SK-N-SH (cell line): ENCODE data around the gene BOD1. TPM values are rescaled to one million over a fixed set of nuclear protein-coding genes. Genes with fewer than 3 reads are reported as not detected.
"Not testable (repeated sequence)": the region's sequence is repeated elsewhere in the genome, so short reads cannot be mapped to it uniquely, and the experiment has no call there.

Experiments used
- CTCF ChIA-PET: fragments of 300-600, 350-600 bp; formaldehyde crosslinking; extraction: SDS; loops from one replicate; lab custom pipeline; 2021; lab: Yijun Ruan, JAX
- POLR2A ChIA-PET: fragments of 350-600 bp; sonication (Branson Sonifier 250); formaldehyde crosslinking; extraction: SDS; loops from one replicate; lab custom pipeline; 2020; ENCODE audit warnings: antibody characterized with exemption, inconsistent platforms; lab: Yijun Ruan, JAX
- DNase-seq: peaks from one replicate; pipeline ENCODE4 v3.0.0; 2012
- H2AFZ ChIP-seq: fragments of 200-600 bp; sonication (generic); 2 replicates; pipeline ENCODE4 v1.8.1; 2016; ENCODE audit warnings: antibody characterized with exemption, mild to moderate bottlenecking, low read depth
- H3F3A ChIP-seq: fragments of 200-600 bp; sonication (generic); replicated peaks from 2 replicates; pipeline ENCODE3; 2016; ENCODE audit warnings: antibody characterized with exemption, mild to moderate bottlenecking; ENCODE audit not compliant: insufficient read depth
- H3K27ac ChIP-seq, 2 experiments: fragments of 200-500 bp in 1 of 2; fragments of 200-600 bp in 1 of 2; sonication (Bioruptor generic) in 1 of 2; sonication (generic), shearing (Covaris generic) in 1 of 2; 2 replicates each; pipeline versions ENCODE4 v1.5.1 to v1.6.1; 2014 to 2016; ENCODE audit warnings: low read depth in 2 of 2, inconsistent platforms in 1 of 2, low read length in 1 of 2, mild to moderate bottlenecking in 1 of 2, mixed read lengths in 1 of 2
- H3K27me3 ChIP-seq: fragments of 200-600 bp; sonication (generic), shearing (Covaris generic); 2 replicates; pipeline ENCODE4 v1.6.1; 2016; ENCODE audit warnings: mixed run types; ENCODE audit not compliant: insufficient read depth
- H3K36me3 ChIP-seq, 2 experiments: fragments of 200-500 bp in 1 of 2; fragments of 200-600 bp in 1 of 2; sonication (Bioruptor generic) in 1 of 2; sonication (generic) in 1 of 2; replicated peaks in 1 of 2; 2 replicates each; pipeline versions ENCODE3 to v1.5.1; 2014 to 2016; ENCODE audit warnings: low read length in 1 of 2, mild to moderate bottlenecking in 1 of 2; ENCODE audit not compliant: insufficient read depth in 2 of 2, control insufficient read depth in 1 of 2
- H3K4me1 ChIP-seq, 2 experiments: fragments of 200-500 bp in 1 of 2; fragments of 200-600 bp in 1 of 2; sonication (Bioruptor generic) in 1 of 2; sonication (generic), shearing (Covaris generic) in 1 of 2; 2 replicates each; pipeline versions ENCODE4 v1.5.1 to v1.6.1; 2014 to 2016; ENCODE audit warnings: low read depth in 1 of 2, low read length in 1 of 2, mixed run types in 1 of 2; ENCODE audit not compliant: insufficient read depth in 2 of 2, control insufficient read depth in 1 of 2
- H3K4me2 ChIP-seq: fragments of 200-600 bp; sonication (generic), shearing (Covaris generic); 2 replicates; pipeline ENCODE4 v1.6.1; 2017; ENCODE audit warnings: mixed run types
- H3K4me3 ChIP-seq, 2 experiments: fragments of 200-500 bp in 1 of 2; fragments of 200-600 bp in 1 of 2; sonication (Bioruptor generic) in 1 of 2; sonication (generic), shearing (Covaris generic) in 1 of 2; 2 replicates each; pipeline versions ENCODE4 v1.5.1 to v1.8.1; 2014 to 2016; ENCODE audit warnings: low read depth in 2 of 2, inconsistent platforms in 1 of 2, low read length in 1 of 2, mild to moderate bottlenecking in 1 of 2, mixed read lengths in 1 of 2, moderate library complexity in 1 of 2
- H3K79me2 ChIP-seq: fragments of 200-600 bp; sonication (generic); 2 replicates; pipeline ENCODE4 v1.8.1; 2017; ENCODE audit warnings: mild to moderate bottlenecking; ENCODE audit not compliant: insufficient read depth
- H3K9ac ChIP-seq: fragments of 200-600 bp; sonication (generic); 2 replicates; pipeline ENCODE4 v1.6.1; 2017; ENCODE audit warnings: mixed run types
- H3K9me2 ChIP-seq: fragments of 200-600 bp; sonication (generic); 2 replicates; pipeline ENCODE4 v1.6.1; 2017; ENCODE audit warnings: mixed run types
- H3K9me3 ChIP-seq: fragments of 200-600 bp; sonication (generic); 2 replicates; pipeline ENCODE4 v1.6.1; 2017; ENCODE audit warnings: mixed run types, mild to moderate bottlenecking, moderate library complexity
- H4K20me1 ChIP-seq: fragments of 200-600 bp; sonication (generic); 2 replicates; pipeline ENCODE4 v1.6.1; 2017; ENCODE audit warnings: mild to moderate bottlenecking, mixed run types; ENCODE audit not compliant: insufficient read depth
- CHD2 ChIP-seq: fragments of 150-350 bp; IDR thresholded peaks from 2 replicates; pipeline ENCODE4 v1.6.1; 2018; ENCODE audit warnings: low read length; ENCODE audit not compliant: partially characterized antibody
- ELF1 ChIP-seq: IDR thresholded peaks from 2 replicates; pipeline ENCODE4 v1.4.0; 2012
- EZH2phosphoT487 ChIP-seq: fragments of 200-600 bp; sonication (generic); IDR thresholded peaks from 2 replicates; pipeline ENCODE4 v1.6.1; 2017; ENCODE audit warnings: low read depth, mixed run types, mild to moderate bottlenecking, antibody characterized with exemption, moderate library complexity, borderline replicate concordance
- FOSL2 ChIP-seq: IDR thresholded peaks from 2 replicates; pipeline ENCODE4 v1.4.0; 2012; ENCODE audit warnings: low read depth, mild to moderate bottlenecking, moderate library complexity, borderline replicate concordance
- FOXM1 ChIP-seq: IDR thresholded peaks from 2 replicates; pipeline ENCODE4 v1.4.0; 2012; ENCODE audit warnings: low read depth, mild to moderate bottlenecking
- JUND ChIP-seq: IDR thresholded peaks from 2 replicates; pipeline ENCODE4 v1.4.0; 2012
- MAX ChIP-seq: IDR thresholded peaks from 2 replicates; pipeline ENCODE4 v1.4.0; 2012; ENCODE audit warnings: low read depth
- MEF2A ChIP-seq: IDR thresholded peaks from 2 replicates; pipeline ENCODE4 v1.4.0; 2012; ENCODE audit warnings: low read depth, borderline replicate concordance
- NFIC ChIP-seq: IDR thresholded peaks from 2 replicates; pipeline ENCODE4 v1.4.0; 2012; ENCODE audit warnings: borderline replicate concordance
- NRF1 ChIP-seq: IDR thresholded peaks from 2 replicates; pipeline ENCODE4 v1.6.1; 2012; ENCODE audit warnings: low read depth, mild to moderate bottlenecking, low read length
- POLR2AphosphoS5 ChIP-seq: IDR thresholded peaks from 2 replicates; pipeline ENCODE4 v1.6.1; 2012; ENCODE audit warnings: low read depth, low read length
- RFX5 ChIP-seq: IDR thresholded peaks from 2 replicates; pipeline ENCODE4 v1.6.1; 2012; ENCODE audit warnings: mild to moderate bottlenecking, improper control_type of control experiment, low read length
- RXRA ChIP-seq: IDR thresholded peaks from 2 replicates; pipeline ENCODE4 v1.4.0; 2012; ENCODE audit warnings: low read depth, mild to moderate bottlenecking, borderline replicate concordance
- SIN3A ChIP-seq: IDR thresholded peaks from 2 replicates; pipeline ENCODE4 v1.6.1; 2012; ENCODE audit warnings: low read depth, mild to moderate bottlenecking, low read length, moderate library complexity, borderline replicate concordance
- SMC3 ChIP-seq: IDR thresholded peaks from 2 replicates; pipeline ENCODE4 v1.6.1; 2012; ENCODE audit warnings: low read depth, low read length, improper control_type of control experiment
- TAF1 ChIP-seq: IDR thresholded peaks from 2 replicates; pipeline ENCODE4 v1.6.1; 2012; ENCODE audit warnings: low read depth, mild to moderate bottlenecking, low read length, moderate library complexity, borderline replicate concordance
- TEAD4 ChIP-seq: IDR thresholded peaks from 2 replicates; pipeline ENCODE4 v1.4.0; 2012; ENCODE audit warnings: mild to moderate bottlenecking, borderline replicate concordance; ENCODE audit not compliant: insufficient read depth
- YY1 ChIP-seq: IDR thresholded peaks from 2 replicates; pipeline ENCODE4 v1.4.0; 2012; ENCODE audit warnings: low read depth, mild to moderate bottlenecking
- ZBTB33 ChIP-seq: IDR thresholded peaks from 2 replicates; pipeline ENCODE4 v1.4.0; 2012; ENCODE audit warnings: low read depth, borderline replicate concordance
- WGBS: methylation state at CpG from one replicate; pipeline ENCODE4 v1.1.6; 2017; ENCODE audit warnings: low lambda C conversion rate; 5-methylcytosine and 5-hydroxymethylcytosine counted together
- polyA plus RNA-seq, 3 experiments: library from polyadenylated mRNA; depleted of rRNA; stranded (reverse); fragments of >200 nt; gene quantifications; 2 replicates each; pipeline ENCODE4 v1.2.3, GENCODE V29; 2012

BOD1 gene
- polyA plus RNA-seq, 1 of the 3 experiments (the other 2 are of a cell fraction), result 45.3 TPM

GRCh38 chr5:173586133-173586532 lies 30.3 kb downstream of the BOD1 start:
- H3K36me3 ChIP-seq, H3K79me2 ChIP-seq, H3K9me3 ChIP-seq, POLR2A ChIA-PET, H3K27me3 ChIP-seq, H3K4me3 ChIP-seq, H3K27ac ChIP-seq, H3K9me2 ChIP-seq, H3K4me1 ChIP-seq, CTCF ChIA-PET, H3K9ac ChIP-seq, H3K4me2 ChIP-seq, DNase-seq, H4K20me1 ChIP-seq, H3F3A ChIP-seq, H2AFZ ChIP-seq: not testable (repeated sequence)
- 58% methylated on average over 3 of the region's 3 CpGs for WGBS

- no peak overlapping the region for H3K4me3 ChIP-seq
- H3K79me2 ChIP-seq, result no peaks in the 10 kb centered on the region
- H3K9ac ChIP-seq, result no peak overlapping the region
- no peaks in the 10 kb centered on the region for H3K9me2 ChIP-seq
- TF ChIP-seq POLR2AphosphoS5, result no peak
- no peak for TF ChIP-seq NFIC
- TF ChIP-seq MAX, result no peak
- no peak for TF ChIP-seq JUND
- TF ChIP-seq TAF1, result no peak
- TF ChIP-seq TEAD4, result no peak
- TF ChIP-seq ELF1, result no peak
- TF ChIP-seq MEF2A, result no peak
- TF ChIP-seq YY1, result no peak
- no peak for TF ChIP-seq FOSL2
- no peak for TF ChIP-seq SMC3
- TF ChIP-seq ZBTB33, result no peak
- TF ChIP-seq NRF1, result no peak
- no peak for TF ChIP-seq SIN3A
- no peak for TF ChIP-seq RXRA
- TF ChIP-seq RFX5, result no peak
- TF ChIP-seq EZH2phosphoT487, result no peak
- TF ChIP-seq FOXM1, result no peak
- TF ChIP-seq CHD2, result no peak
- WGBS, result 30% methylated on average over 2 of the region's 2 CpGs
- H3K27me3 ChIP-seq, result no peaks in the 10 kb centered on the region
- H3K4me2 ChIP-seq, result no peak overlapping the region
- H4K20me1 ChIP-seq, result no peaks in the 10 kb centered on the region
- no peaks in the 10 kb centered on the region; a peak in 2 of 4 replicates for H3K4me1 ChIP-seq
- POLR2A ChIA-PET, result no interaction called here
- H3K36me3 ChIP-seq, result no peaks in the 10 kb centered on the region
- no peak overlapping the region for H2AFZ ChIP-seq
- no peaks in the 10 kb centered on the region for H3F3A ChIP-seq
- CTCF ChIA-PET, result interaction anchor here (0.8 to 4.0 kb wide), 2 partner anchors 10 to 20 kb away, joined by 3 to 35 read pairs; no protein-coding TSS in a partner anchor
- no peak for DNase-seq
- H3K27ac ChIP-seq, result no peak overlapping the region
- H3K9me3 ChIP-seq, result no peaks in the 10 kb centered on the region
These were observed 33.1 kb downstream of the BOD1 start for GRCh38 chr5:173583346-173583745.
